ENCODE data around the gene TMEM258.

Gene TMEM258

GRCh38 chr11:61803889-61804647, 11.7 kb upstream of the TMEM258 start:
- TF ChIP-seq CTCF (IDR thresholded peaks at IDR 0.05; ENCODE audit: insufficient read depth, low read depth, low read length, missing control alignments): no peak
- DNase-seq (ENCODE audit: low read depth): no peak
- H3K4me3 ChIP-seq (ENCODE audit: low read length): no peak overlapping the region

- TF ChIP-seq CTCF (IDR thresholded peaks at IDR 0.05; ENCODE audit: insufficient read depth, low read depth, low read length, missing control alignments): no peak
- H3K4me3 ChIP-seq (ENCODE audit: low read length): no peak overlapping the region
- no peak for DNase-seq (ENCODE audit: low read depth)
Observed at GRCh38 chr11:61802605-61803004, 10.2 kb upstream of the TMEM258 start.

GRCh38 chr11:61800331-61801281, 8.2 kb upstream of the TMEM258 start:
- TF ChIP-seq CTCF (IDR thresholded peaks at IDR 0.05; ENCODE audit: insufficient read depth, low read depth, low read length, missing control alignments): no peak
- H3K4me3 ChIP-seq (ENCODE audit: low read length): no peak overlapping the region
- DNase-seq (ENCODE audit: low read depth): no peak

GRCh38 chr11:61799665-61800284, 7.4 kb upstream of the TMEM258 start:
- no peak for DNase-seq (ENCODE audit: low read depth)
- H3K4me3 ChIP-seq (ENCODE audit: low read length): no peak overlapping the region
- TF ChIP-seq CTCF (IDR thresholded peaks at IDR 0.05; ENCODE audit: insufficient read depth, low read depth, low read length, missing control alignments): no peak

GRCh38 chr11:61797263-61797944, 5.0 kb upstream of the TMEM258 start:
- H3K4me3 ChIP-seq (ENCODE audit: low read length): no peak overlapping the region
- peak; percentile 83 for TF ChIP-seq CTCF (IDR thresholded peaks at IDR 0.05; ENCODE audit: insufficient read depth, low read depth, low read length, missing control alignments)
- DNase-seq (ENCODE audit: low read depth): peak; percentile 86

GRCh38 chr11:61795876-61796526, 3.6 kb upstream of the TMEM258 start:
- no peak overlapping the region for H3K4me3 ChIP-seq (ENCODE audit: low read length)
- TF ChIP-seq CTCF (IDR thresholded peaks at IDR 0.05; ENCODE audit: insufficient read depth, low read depth, low read length, missing control alignments): no peak

More at GRCh38 chr11:61795876-61796526, 3.6 kb upstream of the TMEM258 start:
- DNase-seq (ENCODE audit: low read depth): no peak
